Uterus (tissue), 4 donors: ENCODE results near the gene PITPNB. TPM values are rescaled to one million over a fixed set of nuclear protein-coding genes. Genes with fewer than 3 reads are reported as not detected.

Experiments
- DNase-seq, 2 donors: peaks; one replicate each; pipeline ENCODE4 v3.0.0-alpha.2; 2019 to 2020
- H3K27ac ChIP-seq, 2 donors: fragments of 200-600 bp; sonication (generic); 1 replicate in 1 of 2; 2 replicates in 1 of 2; pipeline ENCODE4 v1.5.1; 2016 to 2018
- H3K27me3 ChIP-seq, 2 donors: fragments of 200-600 bp; sonication (generic); one replicate each; pipeline ENCODE4 v1.5.1; 2018 to 2019; ENCODE audit warnings: control low read depth in 1 of 2
- H3K36me3 ChIP-seq, 2 donors: fragments of 200-600 bp; sonication (generic); one replicate each; pipeline ENCODE4 v1.5.1; 2019; ENCODE audit warnings: control low read depth in 1 of 2
- H3K4me1 ChIP-seq, 2 donors: fragments of 200-600 bp; sonication (generic); one replicate each; pipeline ENCODE4 v1.5.1; 2018 to 2019; ENCODE audit warnings: control low read depth in 1 of 2
- H3K4me3 ChIP-seq, 2 donors: fragments of 200-600 bp; sonication (generic); 1 replicate in 1 of 2; 2 replicates in 1 of 2; pipeline ENCODE4 v1.5.1; 2018 to 2019; ENCODE audit warnings: mild to moderate bottlenecking in 1 of 2
- H3K9me3 ChIP-seq, 2 donors: fragments of 200-600 bp; sonication (generic); one replicate each; pipeline ENCODE4 v1.5.1; 2019; ENCODE audit warnings: control low read depth in 1 of 2
- POLR2A ChIP-seq, 2 donors: fragments of 450-650 bp; IDR thresholded peaks; one replicate each; pipeline ENCODE4 v1.6.1; 2016; ENCODE audit warnings: antibody characterized with exemption in 2 of 2, mild to moderate bottlenecking in 1 of 2, moderate library complexity in 1 of 2
- intact Hi-C: fragments of 100-400 bp; cut with DNase I; formaldehyde crosslinking; loops from one replicate; pipeline ENCODE4 v1.15.1; 2023; ENCODE audit warnings: low total_unique reads
- total RNA-seq, 4 donors: library from RNA; depleted of rRNA in 3 of 4; stranded (reverse); fragments of >200 nt in 3 of 4; gene quantifications; one replicate each; pipeline versions ENCODE4 v1.1.0 to v1.2.4, GENCODE V29; 2014 to 2023
- TF ChIP-seq, protein P1 (sequence below), 4 experiments: fragments of 200-600 bp in 2 of 4; fragments of 450-650 bp in 2 of 4; sonication (generic) in 2 of 4; IDR thresholded peaks; one replicate each; pipeline ENCODE4 v1.5.1; 2016 to 2019; ENCODE audit warnings: antibody characterized with exemption in 4 of 4, mild to moderate bottlenecking in 2 of 4, moderate library complexity in 1 of 4
- donor health status: DM: yes; HTN: yes; CAD: no.

PITPNB gene
- total RNA-seq, 4 donors from 2014 or later = 47.9 to 99.2 (median 62.5) TPM

DNA sequence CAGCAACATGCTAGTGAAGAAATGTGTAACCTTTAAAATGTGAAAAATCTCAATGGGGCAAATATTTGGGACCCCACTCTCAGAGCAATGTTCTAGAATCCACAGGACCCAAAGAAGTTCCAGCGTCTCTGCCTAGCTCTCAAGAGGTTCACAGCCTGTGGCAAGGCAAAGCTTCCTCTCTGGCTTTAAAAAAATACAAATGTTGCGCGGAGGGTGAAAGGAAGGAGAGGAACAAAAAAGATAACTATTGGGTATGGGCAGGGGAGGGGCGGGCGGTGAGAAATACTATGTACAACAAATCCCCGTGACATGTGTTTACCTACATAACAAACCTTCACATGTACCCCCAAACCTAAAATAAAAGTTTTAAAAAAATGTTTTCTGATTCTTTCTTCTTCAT, 53.6 kb downstream of the PITPNB start:
- DNase-seq = no peak
- H3K9me3 ChIP-seq = no peaks in the 10 kb centered on the region
- peak overlapping the region; percentile 73 to 96 for H3K27ac ChIP-seq
- H3K4me3 ChIP-seq = no peak overlapping the region
- no peaks in the 10 kb centered on the region for H3K36me3 ChIP-seq
- H3K4me1 ChIP-seq = peaks cover 0 to 4% of the 10 kb centered on the region in 2 donors
- intact Hi-C loops = no loop called here
- H3K27me3 ChIP-seq = no peaks in the 10 kb centered on the region
- TF ChIP-seq POLR2A (IDR thresholded peaks at IDR 0.05) = no peak
- TF ChIP-seq, protein P1, sequence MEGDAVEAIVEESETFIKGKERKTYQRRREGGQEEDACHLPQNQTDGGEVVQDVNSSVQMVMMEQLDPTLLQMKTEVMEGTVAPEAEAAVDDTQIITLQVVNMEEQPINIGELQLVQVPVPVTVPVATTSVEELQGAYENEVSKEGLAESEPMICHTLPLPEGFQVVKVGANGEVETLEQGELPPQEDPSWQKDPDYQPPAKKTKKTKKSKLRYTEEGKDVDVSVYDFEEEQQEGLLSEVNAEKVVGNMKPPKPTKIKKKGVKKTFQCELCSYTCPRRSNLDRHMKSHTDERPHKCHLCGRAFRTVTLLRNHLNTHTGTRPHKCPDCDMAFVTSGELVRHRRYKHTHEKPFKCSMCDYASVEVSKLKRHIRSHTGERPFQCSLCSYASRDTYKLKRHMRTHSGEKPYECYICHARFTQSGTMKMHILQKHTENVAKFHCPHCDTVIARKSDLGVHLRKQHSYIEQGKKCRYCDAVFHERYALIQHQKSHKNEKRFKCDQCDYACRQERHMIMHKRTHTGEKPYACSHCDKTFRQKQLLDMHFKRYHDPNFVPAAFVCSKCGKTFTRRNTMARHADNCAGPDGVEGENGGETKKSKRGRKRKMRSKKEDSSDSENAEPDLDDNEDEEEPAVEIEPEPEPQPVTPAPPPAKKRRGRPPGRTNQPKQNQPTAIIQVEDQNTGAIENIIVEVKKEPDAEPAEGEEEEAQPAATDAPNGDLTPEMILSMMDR (IDR thresholded peaks at IDR 0.05) = no peak

DNA sequence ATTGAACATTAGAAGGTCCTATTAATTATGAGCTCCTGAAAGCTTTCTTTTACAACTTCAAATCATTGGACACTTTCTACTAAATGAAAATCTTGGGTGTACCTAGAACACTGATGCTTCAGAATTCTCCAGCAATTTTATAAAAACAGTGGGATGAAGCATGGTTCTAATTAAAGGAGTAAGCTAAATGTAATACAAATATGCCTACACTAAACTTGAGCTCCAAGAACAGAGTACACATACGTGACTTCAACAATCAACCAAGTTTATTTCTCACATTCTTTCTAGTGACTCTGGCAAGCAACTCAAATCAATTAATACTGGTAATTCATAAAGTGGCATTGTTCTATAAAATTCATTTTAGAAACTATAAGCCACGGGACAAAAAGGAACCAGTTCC, 55.5 kb downstream of the PITPNB start:
- intact Hi-C loops = no loop called here
- peak overlapping the region in 1 of 2 donors; percentile 28 for H3K27ac ChIP-seq

DNA sequence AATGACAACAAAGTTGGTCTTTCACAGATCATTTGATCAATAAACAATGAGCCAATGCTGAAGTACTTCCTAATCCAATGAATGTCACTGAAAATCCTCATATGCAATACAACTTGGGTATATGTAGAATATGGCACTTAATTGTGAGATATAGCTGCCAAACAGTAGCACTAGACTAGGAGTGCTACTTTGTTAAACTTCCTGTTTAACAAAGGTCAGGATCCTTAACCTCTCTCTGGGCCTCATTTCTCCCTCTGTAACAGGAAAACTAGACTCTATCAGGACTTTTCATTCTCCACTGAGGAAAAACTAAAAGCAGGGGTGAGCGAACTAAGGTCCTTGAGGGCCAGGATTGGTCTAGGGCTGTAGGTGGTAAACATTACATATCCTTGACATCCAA, 56.1 kb downstream of the PITPNB start:
- TF ChIP-seq, protein P1 (IDR thresholded peaks at IDR 0.05) = no peak
- TF ChIP-seq POLR2A (IDR thresholded peaks at IDR 0.05) = no peak
- Histone ChIP-seq H3K9me3 (no peaks in the 10 kb centered on the region), H3K36me3 (no peaks in the 10 kb centered on the region), H3K27ac (peak overlapping the region in 1 of 2 donors; percentile 28), H3K4me1 (peaks cover 0 to 4% of the 10 kb centered on the region in 2 donors), H3K4me3 (no peak overlapping the region), H3K27me3 (no peaks in the 10 kb centered on the region)
- intact Hi-C loops = no loop called here
- no peak for DNase-seq

More for the DNA sequence above, 55.5 kb downstream of the PITPNB start:
- Histone ChIP-seq H3K36me3 (no peaks in the 10 kb centered on the region), H3K9me3 (no peaks in the 10 kb centered on the region), H3K4me3 (no peak overlapping the region), H3K4me1 (peaks cover 0 to 4% of the 10 kb centered on the region in 2 donors), H3K27me3 (no peaks in the 10 kb centered on the region)
- TF ChIP-seq, protein P1 (IDR thresholded peaks at IDR 0.05) = no peak
- TF ChIP-seq POLR2A (IDR thresholded peaks at IDR 0.05) = no peak
- no peak for DNase-seq

DNA sequence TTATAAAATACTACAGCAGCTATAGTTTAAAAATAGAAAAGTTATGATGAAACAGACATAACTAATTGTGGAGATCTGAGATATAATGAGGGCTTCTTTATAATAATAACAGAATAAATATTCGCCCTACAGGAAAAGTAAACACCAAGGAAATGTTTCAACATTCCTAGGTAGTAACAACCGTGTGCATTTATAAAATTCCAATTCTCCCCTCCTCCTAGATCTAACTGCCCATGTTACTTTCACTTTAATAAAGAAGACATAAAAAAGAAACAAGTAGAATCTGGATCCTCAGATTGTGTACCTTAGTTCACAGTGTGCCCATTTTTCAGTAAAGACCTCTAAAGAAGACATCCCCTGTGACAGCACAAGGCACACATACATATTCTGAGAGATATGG, 59.7 kb downstream of the PITPNB start:
- Histone ChIP-seq H3K4me1 (no peaks in the 10 kb centered on the region), H3K4me3 (no peak overlapping the region), H3K36me3 (no peaks in the 10 kb centered on the region), H3K27me3 (no peaks in the 10 kb centered on the region), H3K9me3 (no peaks in the 10 kb centered on the region), H3K27ac (peak overlapping the region in 1 of 2 donors; percentile 47)
- intact Hi-C loops = no loop called here
- no peak for TF ChIP-seq POLR2A (IDR thresholded peaks at IDR 0.05)
- TF ChIP-seq, protein P1 (IDR thresholded peaks at IDR 0.05) = no peak
- no peak for DNase-seq

DNA sequence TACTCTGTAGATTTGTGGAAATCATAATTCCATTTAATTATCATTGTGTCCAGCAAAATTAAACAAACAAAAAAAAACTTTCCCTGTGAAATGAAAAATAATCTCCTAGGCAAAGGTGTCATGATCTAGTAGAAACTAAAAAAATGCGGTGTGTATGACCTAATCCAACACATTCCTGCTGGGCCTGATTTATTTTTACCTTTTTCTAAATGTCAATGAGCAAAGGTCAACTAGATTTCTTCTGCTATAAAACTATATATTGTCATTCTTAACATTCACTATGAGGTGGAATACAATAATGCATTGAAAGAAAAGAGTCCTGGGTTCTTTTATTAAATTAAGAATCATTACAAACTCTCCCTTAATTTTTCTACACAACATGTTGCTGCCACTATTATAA, 60.4 kb downstream of the PITPNB start:
- TF ChIP-seq POLR2A (IDR thresholded peaks at IDR 0.05) = no peak
- TF ChIP-seq, protein P1 (IDR thresholded peaks at IDR 0.05) = no peak
- DNase-seq = no peak
- Histone ChIP-seq H3K4me1 (no peaks in the 10 kb centered on the region), H3K9me3 (no peaks in the 10 kb centered on the region), H3K4me3 (no peak overlapping the region), H3K27ac (peak overlapping the region in 1 of 2 donors; percentile 47), H3K36me3 (no peaks in the 10 kb centered on the region), H3K27me3 (no peaks in the 10 kb centered on the region)
- intact Hi-C loops = no loop called here
